ENCODE results near the gene TAC4.

TAC4 gene

DNA sequence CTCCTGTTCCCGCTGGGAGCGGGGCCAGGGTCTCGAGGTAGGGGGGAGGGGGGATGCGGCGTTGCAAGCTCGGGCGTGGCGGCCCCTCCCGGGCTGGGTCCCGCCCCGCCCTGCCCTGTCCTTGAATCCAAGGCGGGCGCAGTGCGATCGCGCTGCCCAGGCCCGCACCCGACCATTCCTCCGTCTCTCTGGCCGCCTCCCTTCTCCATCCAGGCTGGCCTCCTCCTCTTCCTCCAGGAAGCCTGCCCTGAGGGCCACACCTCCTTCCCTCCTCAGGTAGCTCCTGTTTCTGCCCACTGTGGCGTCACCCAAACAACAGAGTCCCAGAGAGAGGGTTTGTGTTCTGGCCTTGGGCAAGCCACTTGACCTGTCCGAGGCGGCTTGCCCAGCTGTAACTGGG is 43.0 kb upstream of the TAC4 start:
- DNase-seq (ENCODE audit: low read depth): no peak
- no peak for TF ChIP-seq CTCF (conservative IDR thresholded peaks at IDR 0.05; ENCODE audit: low read depth, low read length)
- no peak overlapping the region for H3K4me3 ChIP-seq (ENCODE audit: low read length)

DNA sequence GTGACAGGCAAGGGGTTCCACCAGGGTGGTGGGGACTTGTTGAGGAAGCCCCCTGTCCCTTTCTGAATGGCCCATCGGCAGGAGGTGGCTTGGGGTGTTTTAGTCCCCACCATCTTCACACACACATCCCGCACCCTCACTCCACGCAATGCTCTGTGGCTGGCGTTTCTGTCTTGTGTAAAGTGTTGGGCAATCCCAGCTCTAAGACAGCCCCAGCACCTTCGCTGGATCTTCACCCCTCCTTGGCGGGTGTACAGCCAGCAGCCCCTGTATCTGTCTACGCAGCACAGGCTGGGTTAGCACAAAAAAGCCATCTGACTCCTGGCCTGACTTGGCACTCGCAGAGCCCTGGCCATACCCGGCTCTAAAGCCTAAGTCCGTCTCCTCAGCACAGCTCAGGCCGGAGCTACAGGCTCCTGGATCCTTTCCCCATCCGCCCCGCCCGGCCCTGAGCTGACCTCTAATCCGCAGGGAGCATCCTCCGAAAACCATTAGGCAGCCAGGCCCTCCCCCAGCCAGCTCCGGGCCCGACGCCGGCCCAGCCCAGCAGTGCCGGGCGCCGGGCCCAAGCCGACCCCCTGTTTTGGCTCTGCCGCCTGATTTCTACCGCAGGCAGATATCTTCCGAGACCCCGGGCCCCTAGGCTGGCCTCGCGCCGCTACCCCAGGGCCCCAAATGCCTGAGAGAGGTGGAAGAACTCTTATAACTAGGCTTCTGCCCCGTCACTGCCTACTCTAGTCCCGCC is 42.4 kb upstream of the TAC4 start:
- DNase-seq (ENCODE audit: low read depth): no peak
- H3K4me3 ChIP-seq (ENCODE audit: low read length): no peak overlapping the region
- TF ChIP-seq CTCF (conservative IDR thresholded peaks at IDR 0.05; ENCODE audit: low read depth, low read length): no peak

GRCh38 chr17:49889500-49889899 is 41.6 kb upstream of the TAC4 start:
- DNase-seq (ENCODE audit: low read depth): no peak
- no peak overlapping the region for H3K4me3 ChIP-seq (ENCODE audit: low read length)
- no peak for TF ChIP-seq CTCF (conservative IDR thresholded peaks at IDR 0.05; ENCODE audit: low read depth, low read length)

DNA sequence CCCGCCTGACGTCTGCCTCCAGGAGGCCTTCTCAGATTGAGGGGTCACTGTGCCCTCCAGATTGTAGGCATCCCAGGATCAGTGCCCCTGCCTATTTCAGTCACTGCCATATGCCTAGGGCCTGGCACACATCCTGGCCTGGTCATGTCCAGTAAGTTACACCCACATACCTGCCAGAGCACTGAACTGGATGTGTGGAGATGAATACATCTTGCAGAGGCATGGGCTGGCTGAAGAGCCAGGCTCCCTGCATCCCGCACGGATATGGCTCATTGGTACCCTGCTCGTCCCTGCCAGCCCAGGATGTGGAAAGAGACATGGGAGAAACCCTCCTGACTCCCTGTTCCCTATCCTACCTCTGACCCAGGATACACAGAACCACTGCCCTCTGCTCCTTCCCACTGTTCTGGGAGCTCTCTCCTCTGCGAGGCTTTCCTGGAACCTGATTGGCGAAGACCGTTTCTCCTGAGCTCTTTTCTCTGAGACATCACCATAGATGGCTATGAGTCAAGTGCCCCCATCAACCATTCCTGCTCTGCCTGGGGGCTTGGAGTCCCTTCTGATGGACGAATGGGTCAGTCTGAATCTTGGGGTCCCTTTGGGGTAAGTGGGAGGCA is 40.0 kb upstream of the TAC4 start:
- DNase-seq (ENCODE audit: low read depth): no peak
- no peak overlapping the region for H3K4me3 ChIP-seq (ENCODE audit: low read length)
- no peak for TF ChIP-seq CTCF (conservative IDR thresholded peaks at IDR 0.05; ENCODE audit: low read depth, low read length)

DNA sequence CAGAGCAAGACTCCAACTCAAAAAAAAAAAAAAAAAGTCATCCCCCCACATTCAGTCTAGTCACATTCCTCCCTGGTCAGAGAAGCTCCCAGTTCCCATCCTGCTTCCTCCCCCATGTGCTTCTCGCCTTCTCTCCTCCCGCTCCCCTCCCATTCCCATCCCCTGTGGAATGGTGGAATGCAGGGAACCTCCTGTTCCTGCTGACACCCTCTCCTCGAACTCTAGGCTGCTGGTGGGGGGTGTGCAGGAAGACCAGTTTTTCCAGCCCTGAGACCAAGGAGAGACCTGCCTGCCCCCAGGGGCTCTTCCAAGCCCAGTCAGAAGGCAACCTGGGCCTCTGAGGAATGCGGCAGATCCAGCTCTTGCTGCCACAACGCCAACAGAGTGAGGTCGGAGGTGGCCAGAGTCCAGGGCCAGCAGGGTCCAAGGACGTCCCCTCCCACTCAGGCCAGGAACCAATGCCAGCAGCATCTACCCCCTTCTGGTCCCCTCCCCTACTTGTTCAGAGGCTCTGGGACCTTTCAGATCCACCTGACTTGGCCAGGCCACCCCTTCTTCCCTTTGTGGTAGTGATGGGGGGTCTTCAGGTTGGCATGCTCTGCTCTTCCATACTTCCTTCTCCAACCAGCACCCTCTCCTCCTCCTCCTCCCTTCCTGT is 39.3 kb upstream of the TAC4 start:
- no peak for TF ChIP-seq CTCF (conservative IDR thresholded peaks at IDR 0.05; ENCODE audit: low read depth, low read length)
- DNase-seq (ENCODE audit: low read depth): no peak
- H3K4me3 ChIP-seq (ENCODE audit: low read length): no peak overlapping the region

DNA sequence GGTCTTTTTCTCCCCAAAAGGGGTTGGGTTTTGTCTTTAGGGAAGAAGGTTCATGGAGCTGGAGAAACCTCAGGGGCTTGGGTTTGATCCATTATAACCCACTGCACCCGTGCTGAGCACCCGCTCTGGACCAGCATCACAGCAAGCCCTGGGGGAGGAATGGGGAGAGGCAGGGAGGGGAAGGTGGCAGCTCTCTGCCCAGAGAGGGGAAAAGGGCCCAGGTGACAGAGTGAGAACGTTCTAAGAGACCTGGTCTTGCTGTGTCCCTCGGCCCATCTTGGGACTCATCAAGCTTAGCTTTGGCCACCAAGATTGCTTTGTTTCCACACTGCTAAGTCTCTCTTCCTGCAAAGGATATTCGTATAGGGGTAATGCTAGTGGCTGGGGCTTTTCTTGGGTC is 38.2 kb upstream of the TAC4 start:
- H3K4me3 ChIP-seq (ENCODE audit: low read length): no peak overlapping the region
- no peak for DNase-seq (ENCODE audit: low read depth)
- TF ChIP-seq CTCF (conservative IDR thresholded peaks at IDR 0.05; ENCODE audit: low read depth, low read length): no peak

Measured in retinal pigment epithelial cell (primary cell).